HG02852 (cell line): Measurements from ENCODE around the gene PRDM16.

Source experiments
- ATAC-seq: cut with Tn5 transposase; IDR thresholded peaks from one replicate; pipeline ENCODE4 v1.9.1; 2021; ENCODE audit warnings: mild to moderate bottlenecking, moderate library complexity; ENCODE audit not compliant: unreplicated experiment

PRDM16 gene

GRCh38 chr1:3433596-3434320 lies 364.8 kb downstream of the PRDM16 start:
- no peak for ATAC-seq

- ATAC-seq, result no peak
These were observed 365.6 kb downstream of the PRDM16 start for GRCh38 chr1:3434406-3435110.

GRCh38 chr1:3435666-3436065 lies 366.7 kb downstream of the PRDM16 start:
- ATAC-seq, result no peak

GRCh38 chr1:3436451-3436850 lies 367.4 kb downstream of the PRDM16 start:
- ATAC-seq, result no peak

- no peak for ATAC-seq
These were observed 367.9 kb downstream of the PRDM16 start for GRCh38 chr1:3436901-3437300.

GRCh38 chr1:3438661-3439180 lies 369.7 kb downstream of the PRDM16 start:
- ATAC-seq, result no peak

- no peak for ATAC-seq
These were observed 370.6 kb downstream of the PRDM16 start for GRCh38 chr1:3439346-3440299.

- ATAC-seq, result no peak
These were observed 371.3 kb downstream of the PRDM16 start for GRCh38 chr1:3440300-3440681.

GRCh38 chr1:3440711-3441409 lies 371.9 kb downstream of the PRDM16 start:
- ATAC-seq, result no peak

GRCh38 chr1:3441410-3441847 lies 372.4 kb downstream of the PRDM16 start:
- ATAC-seq, result no peak

- no peak for ATAC-seq
These were observed 372.9 kb downstream of the PRDM16 start for GRCh38 chr1:3441880-3442279.

- ATAC-seq, result no peak
These were observed 373.3 kb downstream of the PRDM16 start for GRCh38 chr1:3442331-3442730.

GRCh38 chr1:3442901-3443300 lies 373.9 kb downstream of the PRDM16 start:
- no peak for ATAC-seq

GRCh38 chr1:3443807-3444206 lies 374.8 kb downstream of the PRDM16 start:
- no peak for ATAC-seq

GRCh38 chr1:3444298-3444697 lies 375.3 kb downstream of the PRDM16 start:
- ATAC-seq, result no peak

GRCh38 chr1:3444736-3445135 lies 375.7 kb downstream of the PRDM16 start:
- no peak for ATAC-seq

- ATAC-seq, result no peak
These were observed 381.3 kb downstream of the PRDM16 start for GRCh38 chr1:3450202-3450863.

- ATAC-seq, result no peak
These were observed 382.0 kb downstream of the PRDM16 start for GRCh38 chr1:3450983-3451382.

- ATAC-seq, result no peak
These were observed 383.2 kb downstream of the PRDM16 start for GRCh38 chr1:3451994-3452865.
